SK-N-DZ (cell line): ENCODE data around the gene MARCHF9.

Experiments used
- DNase-seq: peaks from one replicate; pipeline ENCODE4 v3.0.0-alpha.2; 2015; ENCODE audit warnings: low spot score

Gene MARCHF9

GRCh38 chr12:57724003-57724935 is 30.6 kb upstream of the MARCHF9 start:
- DNase-seq = no peak

GRCh38 chr12:57724936-57725740 is 29.8 kb upstream of the MARCHF9 start:
- DNase-seq = no peak

- DNase-seq = no peak
Observed at GRCh38 chr12:57725851-57726150, 29.1 kb upstream of the MARCHF9 start.

GRCh38 chr12:57726151-57726883 is 28.6 kb upstream of the MARCHF9 start:
- no peak for DNase-seq

- no peak for DNase-seq
Observed at GRCh38 chr12:57726884-57727757, 27.8 kb upstream of the MARCHF9 start.

- no peak for DNase-seq
Observed at GRCh38 chr12:57727758-57728395, 27.0 kb upstream of the MARCHF9 start.

GRCh38 chr12:57729321-57729844 is 25.5 kb upstream of the MARCHF9 start:
- DNase-seq = no peak

GRCh38 chr12:57730336-57731067 is 24.4 kb upstream of the MARCHF9 start:
- DNase-seq = no peak

- no peak for DNase-seq
Observed at GRCh38 chr12:57731411-57732080, 23.4 kb upstream of the MARCHF9 start.

GRCh38 chr12:57732270-57732669 is 22.6 kb upstream of the MARCHF9 start:
- DNase-seq = no peak

- DNase-seq = no peak
Observed at GRCh38 chr12:57732726-57733593, 21.9 kb upstream of the MARCHF9 start.

- no peak for DNase-seq
Observed at GRCh38 chr12:57733928-57734327, 21.0 kb upstream of the MARCHF9 start.

- DNase-seq = no peak
Observed at GRCh38 chr12:57734591-57734990, 20.3 kb upstream of the MARCHF9 start.

GRCh38 chr12:57735198-57735855 is 19.6 kb upstream of the MARCHF9 start:
- no peak for DNase-seq

- DNase-seq = peak; percentile 68
Observed at GRCh38 chr12:57735952-57736740, 18.8 kb upstream of the MARCHF9 start.

GRCh38 chr12:57736741-57737466 is 18.0 kb upstream of the MARCHF9 start:
- no peak for DNase-seq
